Osteocyte (in vitro differentiated cells): ENCODE data around the gene RBM6. TPM values are rescaled to one million over a fixed set of nuclear protein-coding genes. Genes with fewer than 3 reads are reported as not detected.

ENCODE experiments used
- DNase-seq: peaks from one replicate; pipeline ENCODE4 v3.0.0; 2021; ENCODE audit warnings: mixed read lengths; ENCODE audit not compliant: unreplicated experiment; ENCODE audit errors: extremely low spot score
- H3K27ac Mint-ChIP-seq: one replicate; pipeline ENCODE4 v1.8.0; 2021; ENCODE audit warnings: mild to moderate bottlenecking, mixed read lengths; ENCODE audit not compliant: unreplicated experiment
- H3K27me3 Mint-ChIP-seq: one replicate; pipeline ENCODE4 v1.8.0; 2021; ENCODE audit warnings: mixed read lengths; ENCODE audit not compliant: unreplicated experiment
- H3K36me3 Mint-ChIP-seq: one replicate; pipeline ENCODE4 v1.8.0; 2021; ENCODE audit warnings: mixed read lengths; ENCODE audit not compliant: unreplicated experiment
- H3K4me1 Mint-ChIP-seq: one replicate; pipeline ENCODE4 v1.8.0; 2021; ENCODE audit warnings: mixed read lengths; ENCODE audit not compliant: unreplicated experiment
- H3K4me3 Mint-ChIP-seq: one replicate; pipeline ENCODE4 v1.8.0; 2021; ENCODE audit warnings: mild to moderate bottlenecking, moderate library complexity, mixed read lengths; ENCODE audit not compliant: unreplicated experiment
- H3K9me3 Mint-ChIP-seq: one replicate; pipeline ENCODE4 v1.8.0; 2021; ENCODE audit warnings: mixed read lengths; ENCODE audit not compliant: unreplicated experiment
- total RNA-seq: library from RNA; stranded (reverse); gene quantifications from 2 replicates; pipeline ENCODE4 v1.2.1, GENCODE V29; 2021
- TF ChIP-seq, protein P1 (sequence below): fragments of 200-600 bp; sonication (generic); IDR thresholded peaks from 2 replicates; pipeline ENCODE4 v1.5.0; 2021; ENCODE audit warnings: antibody characterized with exemption, mild to moderate bottlenecking, moderate library complexity

The RBM6 gene
- total RNA-seq, 1 donor from 2014 or later: 91.5 TPM

DNA sequence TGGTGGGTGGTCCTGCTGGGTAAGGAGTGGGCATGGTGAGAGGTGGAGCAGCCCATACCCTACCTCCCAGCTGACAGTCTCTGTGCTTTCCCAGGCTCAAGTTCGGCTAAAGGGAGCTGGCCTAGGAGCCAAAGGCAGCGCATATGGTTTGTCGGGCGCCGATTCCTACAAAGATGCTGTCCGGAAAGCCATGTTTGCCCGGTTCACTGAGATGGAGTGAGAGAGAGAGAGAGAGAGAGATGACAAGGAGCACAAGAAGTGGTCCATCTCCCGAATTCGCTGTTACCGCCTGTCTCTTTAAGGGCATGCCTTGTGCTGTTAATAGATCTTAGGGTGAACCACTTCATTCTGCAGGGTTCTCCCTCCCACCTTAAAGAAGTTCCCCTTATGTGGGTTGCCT is 178.3 kb downstream of the RBM6 start:
- TF ChIP-seq, protein P1, sequence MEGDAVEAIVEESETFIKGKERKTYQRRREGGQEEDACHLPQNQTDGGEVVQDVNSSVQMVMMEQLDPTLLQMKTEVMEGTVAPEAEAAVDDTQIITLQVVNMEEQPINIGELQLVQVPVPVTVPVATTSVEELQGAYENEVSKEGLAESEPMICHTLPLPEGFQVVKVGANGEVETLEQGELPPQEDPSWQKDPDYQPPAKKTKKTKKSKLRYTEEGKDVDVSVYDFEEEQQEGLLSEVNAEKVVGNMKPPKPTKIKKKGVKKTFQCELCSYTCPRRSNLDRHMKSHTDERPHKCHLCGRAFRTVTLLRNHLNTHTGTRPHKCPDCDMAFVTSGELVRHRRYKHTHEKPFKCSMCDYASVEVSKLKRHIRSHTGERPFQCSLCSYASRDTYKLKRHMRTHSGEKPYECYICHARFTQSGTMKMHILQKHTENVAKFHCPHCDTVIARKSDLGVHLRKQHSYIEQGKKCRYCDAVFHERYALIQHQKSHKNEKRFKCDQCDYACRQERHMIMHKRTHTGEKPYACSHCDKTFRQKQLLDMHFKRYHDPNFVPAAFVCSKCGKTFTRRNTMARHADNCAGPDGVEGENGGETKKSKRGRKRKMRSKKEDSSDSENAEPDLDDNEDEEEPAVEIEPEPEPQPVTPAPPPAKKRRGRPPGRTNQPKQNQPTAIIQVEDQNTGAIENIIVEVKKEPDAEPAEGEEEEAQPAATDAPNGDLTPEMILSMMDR: no peak
- H3K9me3 Mint-ChIP-seq: no peaks in the 10 kb centered on the region
- H3K4me3 Mint-ChIP-seq: no peak overlapping the region
- H3K4me1 Mint-ChIP-seq: peaks cover 14% of the 10 kb centered on the region
- peaks cover 51% of the 10 kb centered on the region for H3K36me3 Mint-ChIP-seq
- H3K27me3 Mint-ChIP-seq: no peaks in the 10 kb centered on the region
- H3K27ac Mint-ChIP-seq: no peak overlapping the region
- no peak for DNase-seq

DNA sequence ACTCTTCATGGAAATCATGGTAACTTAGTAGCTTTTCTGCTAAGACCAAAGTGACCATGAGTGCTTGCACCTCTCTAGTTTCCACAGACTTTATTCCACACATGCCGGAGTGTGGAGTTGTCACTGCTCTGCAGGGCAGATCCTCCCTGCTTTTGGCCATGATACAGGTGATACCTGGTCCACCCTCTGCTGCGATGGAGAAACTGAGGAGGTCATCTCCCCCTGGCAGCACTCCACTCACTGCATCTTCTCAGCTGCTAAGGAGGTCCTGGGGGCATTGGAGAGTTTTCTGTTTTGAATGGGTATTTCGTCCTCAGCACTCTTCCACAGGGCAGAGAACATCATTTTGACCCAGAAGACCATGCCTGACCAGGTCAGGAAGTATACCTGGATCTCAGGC is 179.8 kb downstream of the RBM6 start:
- no peaks in the 10 kb centered on the region for H3K27me3 Mint-ChIP-seq
- TF ChIP-seq, protein P1: no peak
- H3K36me3 Mint-ChIP-seq: peaks cover 38% of the 10 kb centered on the region
- H3K27ac Mint-ChIP-seq: no peak overlapping the region
- no peak for DNase-seq
- H3K9me3 Mint-ChIP-seq: no peaks in the 10 kb centered on the region
- no peak overlapping the region for H3K4me3 Mint-ChIP-seq
- H3K4me1 Mint-ChIP-seq: peaks cover 25% of the 10 kb centered on the region

DNA sequence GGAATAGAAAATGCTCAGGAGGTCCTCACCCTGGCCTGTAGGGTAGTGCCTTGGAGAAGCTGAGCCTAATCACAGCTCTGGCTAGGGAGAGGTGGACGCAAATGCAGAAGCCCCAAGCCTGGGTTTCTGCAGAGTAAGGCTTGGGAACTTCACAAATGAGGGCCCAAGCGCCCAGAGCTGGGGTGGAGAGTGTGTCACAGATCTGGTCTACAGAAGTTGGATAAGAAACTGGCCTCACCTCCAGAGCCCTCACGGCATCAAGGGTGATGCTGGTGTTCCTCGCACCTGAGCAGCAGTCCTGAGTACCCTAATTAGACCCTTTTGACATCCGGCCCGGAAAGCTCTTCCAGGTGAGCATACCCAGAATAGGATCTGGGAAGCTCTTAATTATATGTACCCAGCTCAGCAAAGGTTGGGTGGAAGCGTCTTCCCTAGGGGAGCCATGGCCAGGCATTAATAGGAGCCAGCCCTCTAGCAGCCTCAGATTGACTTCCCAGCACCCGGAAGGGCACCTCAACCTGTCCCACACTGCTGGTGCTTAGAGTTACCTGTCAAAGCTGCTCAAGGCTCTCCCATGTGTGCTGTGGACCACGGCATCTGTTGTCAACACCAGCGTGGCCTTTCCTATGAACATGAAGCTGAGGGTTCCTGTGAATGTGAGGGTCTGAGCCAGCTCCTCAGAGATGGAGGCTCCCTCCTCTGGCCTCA is 180.6 kb downstream of the RBM6 start:
- peaks cover 29% of the 10 kb centered on the region for H3K4me1 Mint-ChIP-seq
- H3K27ac Mint-ChIP-seq: no peak overlapping the region
- no peak overlapping the region for H3K4me3 Mint-ChIP-seq
- no peak for DNase-seq
- TF ChIP-seq, protein P1: no peak
- H3K36me3 Mint-ChIP-seq: peaks cover 33% of the 10 kb centered on the region
- no peaks in the 10 kb centered on the region for H3K27me3 Mint-ChIP-seq
- H3K9me3 Mint-ChIP-seq: no peaks in the 10 kb centered on the region

DNA sequence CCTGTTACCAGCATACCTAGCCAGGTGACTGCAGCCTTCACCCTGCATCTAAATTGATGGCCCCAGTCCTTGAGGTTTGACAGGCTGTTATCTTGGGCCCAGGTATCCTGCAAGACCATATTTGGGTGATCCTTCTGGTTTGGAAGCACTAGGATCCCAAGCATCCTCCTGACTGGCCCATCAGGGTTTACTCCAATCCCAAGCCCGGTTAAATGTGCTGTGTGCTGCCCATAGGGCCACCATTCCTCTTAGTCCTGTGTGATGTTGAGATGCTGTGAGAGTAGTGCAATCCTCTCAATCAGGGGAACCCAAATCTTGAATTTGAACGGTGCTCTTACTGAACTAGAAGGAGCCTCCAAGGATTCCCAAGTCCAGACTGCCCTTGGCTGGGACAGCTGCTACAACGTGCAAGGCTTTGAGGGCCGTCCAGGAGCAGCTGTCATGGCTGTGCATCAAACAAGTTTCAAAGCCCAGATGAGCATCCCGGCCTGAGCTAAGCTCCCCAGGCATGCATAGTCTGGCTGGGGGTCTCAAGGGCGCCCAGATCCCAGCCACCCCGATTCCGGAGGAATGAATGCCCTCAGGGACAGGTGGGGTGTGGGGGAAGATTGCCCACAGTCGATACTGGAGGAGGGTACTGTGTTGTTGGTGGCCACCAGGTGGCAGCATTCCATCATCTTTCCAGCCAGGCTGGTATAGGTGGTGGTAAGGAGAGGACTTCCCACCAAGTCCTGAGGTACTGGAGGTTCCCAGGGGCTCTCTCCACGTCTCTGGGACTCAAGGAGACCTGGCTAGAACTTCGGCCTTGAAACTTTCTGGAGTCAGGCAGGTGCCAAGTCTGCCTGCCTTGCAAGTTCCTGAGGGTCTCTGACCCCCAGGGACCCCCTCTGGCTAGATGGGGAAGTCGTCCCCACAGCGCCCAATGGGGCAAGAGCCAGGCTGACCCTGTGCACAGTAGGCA is 181.4 kb downstream of the RBM6 start:
- Mint-ChIP-seq H3K36me3 (peaks cover 25% of the 10 kb centered on the region), H3K27me3 (no peaks in the 10 kb centered on the region), H3K9me3 (no peaks in the 10 kb centered on the region), H3K27ac (no peak overlapping the region), H3K4me3 (no peak overlapping the region), H3K4me1 (peaks cover 37% of the 10 kb centered on the region)
- DNase-seq: peak; percentile 91
- TF ChIP-seq, protein P1: peak; percentile 92

- Mint-ChIP-seq H3K27me3 (no peaks in the 10 kb centered on the region), H3K4me1 (peaks cover 43% of the 10 kb centered on the region), H3K4me3 (no peak overlapping the region), H3K27ac (no peak overlapping the region), H3K9me3 (no peaks in the 10 kb centered on the region), H3K36me3 (peaks cover 18% of the 10 kb centered on the region)
- TF ChIP-seq, protein P1: no peak
- no peak for DNase-seq
Measured at GRCh38 chr3:50122071-50122470, 182.1 kb downstream of the RBM6 start.
